ENCODE data around the gene NABP1. TPM values are rescaled to one million over a fixed set of nuclear protein-coding genes. Genes with fewer than 3 reads are reported as not detected.

NABP1 gene
- total RNA-seq, 1 experiment from 2014 or later, result 38.7 TPM

- ChIA-PET CTCF (interaction anchor here (0.6 kb wide), 1 partner anchor 8 kb away, joined by 4 read pairs; no protein-coding TSS in a partner anchor), POLR2A (interaction anchor here (0.6 kb wide), 1 partner anchor 39 kb away, joined by 3 read pairs; no protein-coding TSS in a partner anchor)
- BruUV-seq (replicated peaks), result no TSS peak
- DNase-seq (ENCODE audit: low read depth, low spot score), result no peak
- Histone ChIP-seq H3K9me3 (ENCODE audit: control insufficient read depth, insufficient read depth, low read depth, low read length) (no peaks in the 10 kb centered on the region), H3K27ac (ENCODE audit: low read length) (peak overlapping the region; percentile 30; the same call in 1 of the 2 replicates), H3K36me3 (ENCODE audit: control insufficient read depth, insufficient read depth, low read length) (peaks cover 28% of the 10 kb centered on the region), H3K4me3 (ENCODE audit: low read depth in 2 of 2, low read length in 2 of 2) (no peak overlapping the region), H3K27me3 (ENCODE audit: control insufficient read depth, insufficient read depth, low read length) (no peaks in the 10 kb centered on the region), H3K4me1 (ENCODE audit: control insufficient read depth, insufficient read depth, low read length) (peaks cover 23% of the 10 kb centered on the region; the same call in 1 of the 2 replicates)
- intact Hi-C loops (cut with micrococcal nuclease; ENCODE audit: unreplicated experiment) (no loop called here), in situ Hi-C loops (cut with HindIII; ENCODE audit: low pct_unique_long_range_greater_than_20kb, low sequenced_read_pairs) (loop anchor here (25.0 kb wide), 1 partner anchor 127 kb away; no protein-coding TSS in a partner anchor)
- TF ChIP-seq POLR2AphosphoS5 (IDR thresholded peaks at IDR 0.05; ENCODE audit: low read depth, low read length), result peak; percentile 30; the same call in 1 of the 2 replicates
- no peak for TF ChIP-seq REST (IDR thresholded peaks at IDR 0.05; ENCODE audit: insufficient read depth in 1 of 2, low read depth in 2 of 2, low read length in 1 of 2)
- TF ChIP-seq CTCF (IDR thresholded peaks at IDR 0.05), result no peak
- peak; percentile 65 for ATAC-seq
Observed at GRCh38 chr2:191688934-191689695, 11.2 kb downstream of the NABP1 start.

DNA sequence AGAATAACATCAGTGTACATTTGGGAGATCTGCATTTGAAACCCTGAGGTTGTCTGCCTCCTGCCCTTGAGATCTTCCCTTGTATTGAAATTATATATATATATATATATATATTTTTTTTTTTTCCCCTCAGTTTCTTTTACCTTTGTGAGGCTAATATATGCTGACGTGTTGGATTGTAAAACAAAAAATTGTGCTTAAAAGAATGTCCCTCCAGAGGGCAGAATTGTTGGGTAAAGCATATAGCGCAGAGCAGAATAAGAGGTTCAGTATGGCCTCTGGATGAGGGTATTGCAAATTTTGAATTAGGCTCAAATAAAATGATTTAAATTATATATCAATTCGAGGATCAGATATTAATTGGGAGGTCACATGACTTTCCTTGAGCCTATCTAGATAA lies 12.4 kb downstream of the NABP1 start:
- ChIA-PET CTCF (no interaction called here), POLR2A (no interaction called here)
- no peaks in the 10 kb centered on the region for H3K9me3 ChIP-seq (ENCODE audit: control insufficient read depth, insufficient read depth, low read depth, low read length)
- ATAC-seq, result no peak
- peaks cover 18% of the 10 kb centered on the region for H3K36me3 ChIP-seq (ENCODE audit: control insufficient read depth, insufficient read depth, low read length)
- H3K4me3 ChIP-seq (ENCODE audit: low read depth in 2 of 2, low read length in 2 of 2), result no peak overlapping the region
- in situ Hi-C loops (cut with HindIII; ENCODE audit: low pct_unique_long_range_greater_than_20kb, low sequenced_read_pairs), result loop anchor here (25.0 kb wide), 1 partner anchor 128 kb away; no protein-coding TSS in a partner anchor
- no peak for DNase-seq (ENCODE audit: low read depth, low spot score)
- H3K27ac ChIP-seq (ENCODE audit: low read length), result no peak overlapping the region
- no TSS peak for BruUV-seq (replicated peaks)
- no peaks in the 10 kb centered on the region for H3K27me3 ChIP-seq (ENCODE audit: control insufficient read depth, insufficient read depth, low read length)
- peaks cover 23% of the 10 kb centered on the region; the same call in 1 of the 2 replicates for H3K4me1 ChIP-seq (ENCODE audit: control insufficient read depth, insufficient read depth, low read length)
- intact Hi-C loops (cut with micrococcal nuclease; ENCODE audit: unreplicated experiment), result no loop called here
- no peak for TF ChIP-seq SIN3A (IDR thresholded peaks at IDR 0.05; ENCODE audit: borderline replicate concordance, insufficient read depth, low read depth, low read length)
- TF ChIP-seq POLR2AphosphoS5 (IDR thresholded peaks at IDR 0.05; ENCODE audit: low read depth, low read length), result no peak
- TF ChIP-seq REST (IDR thresholded peaks at IDR 0.05; ENCODE audit: insufficient read depth in 1 of 2, low read depth in 2 of 2, low read length in 1 of 2), result no peak
- TF ChIP-seq TCF7L2 (IDR thresholded peaks at IDR 0.05; ENCODE audit: low read depth, low read length), result no peak
- TF ChIP-seq CTCF (IDR thresholded peaks at IDR 0.05), result no peak
